HCT116 (cell line): ENCODE results near the gene SRP9.
"Not testable (repeated sequence)": the region's sequence is repeated elsewhere in the genome, so short reads cannot be mapped to it uniquely, and the experiment has no call there.

ENCODE experiments used
- CTCF ChIP-seq, 3 experiments: fragments of 200-600 bp in 1 of 3; sonication (generic) in 1 of 3; IDR thresholded peaks in 2 of 3; conservative IDR thresholded peaks in 1 of 3; 2 replicates each; pipeline ENCODE4 v1.5.1; 2012 to 2017; ENCODE audit warnings: low read depth in 2 of 3, low read length in 2 of 3, antibody characterized with exemption in 1 of 3, borderline replicate concordance in 1 of 3, control low read depth in 1 of 3, mild to moderate bottlenecking in 1 of 3, mixed read lengths in 1 of 3, mixed run types in 1 of 3, moderate library complexity in 1 of 3; ENCODE audit not compliant: insufficient read depth in 1 of 3
- POLR2AphosphoS5 ChIP-seq: IDR thresholded peaks from 2 replicates; pipeline ENCODE4 v1.6.1; 2011; ENCODE audit warnings: mild to moderate bottlenecking, low read depth, low read length, moderate library complexity

DNA sequence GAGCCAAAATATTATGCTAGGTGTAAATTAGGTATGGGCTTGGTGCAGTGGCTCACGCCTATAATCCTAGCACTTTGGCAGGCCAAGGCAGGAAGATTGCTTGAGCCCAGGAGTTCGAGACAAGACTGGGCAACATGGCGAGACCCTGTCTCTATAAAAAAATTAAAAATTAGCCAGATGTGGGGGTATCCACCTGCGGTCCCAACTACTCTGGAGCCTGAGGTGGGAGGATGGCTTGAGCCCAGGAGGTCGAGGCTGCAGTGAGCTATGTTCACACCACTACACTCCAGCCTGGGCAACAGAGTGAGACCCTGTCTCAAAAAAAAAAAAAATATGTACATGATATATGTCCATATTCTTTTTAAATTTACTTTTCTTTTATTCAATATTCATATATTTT is 17.7 kb upstream of the SRP9 start:
- TF ChIP-seq POLR2AphosphoS5; CTCF (IDR thresholded peaks at IDR 0.05 in 2 of 3, conservative IDR thresholded peaks at IDR 0.05 in 1 of 3; ENCODE audit: borderline replicate concordance in 1 of 3, insufficient read depth in 1 of 3, low read depth in 2 of 3, low read length in 2 of 3): not testable (repeated sequence)
